GM12878 (cell line): ENCODE measurements around the gene SPATA9. TPM values are rescaled to one million over a fixed set of nuclear protein-coding genes. Genes with fewer than 3 reads are reported as not detected.

Source experiments
- ATAC-seq: fragments of 200-7000 bp; cut with Tn5 transposase; 3 replicates; pipeline ENCODE4 v1.9.1; 2020; ENCODE audit warnings: mild to moderate bottlenecking, moderate library complexity
- BruUV-seq: library from RNA; stranded (reverse); fragments of 400-500 nt; replicated peaks from 2 replicates; lab custom pipeline; 2021; lab: Mats Ljungman, UMichigan
- CTCF ChIA-PET: fragments of 300-600 bp; sonication (Branson Sonifier 250); formaldehyde crosslinking; extraction: SDS; loops from one replicate; lab custom pipeline; 2021; ENCODE audit warnings: inconsistent platforms; lab: Yijun Ruan, JAX
- POLR2A ChIA-PET: fragments of 350-600 bp; formaldehyde crosslinking; extraction: SDS; loops from one replicate; lab custom pipeline; 2021; ENCODE audit warnings: inconsistent platforms; lab: Charles Lee
- RAD21 ChIA-PET: fragments of 300-600 bp; sonication (Branson Sonifier 250); formaldehyde crosslinking; loops from one replicate; lab custom pipeline; 2023; ENCODE audit warnings: antibody characterized with exemption; ENCODE audit not compliant: unreplicated experiment; lab: Charles Lee
- SMC1A ChIA-PET: fragments of 300-600 bp; sonication (Branson Sonifier 250); formaldehyde crosslinking; loops from one replicate; lab custom pipeline; 2023; ENCODE audit not compliant: unreplicated experiment, uncharacterized antibody; lab: Charles Lee
- DNase-seq: peaks from one replicate; pipeline ENCODE4 v3.0.0-alpha.2; 2011; ENCODE audit warnings: low read depth, low spot score
- FAIRE-seq: peaks from 3 replicates; lab custom pipeline; 2011; peaks lifted over from hg19 to GRCh38; lab: Jason Lieb, UNC
- H2AFZ ChIP-seq: 2 replicates; pipeline ENCODE4 v1.6.0; 2011; ENCODE audit warnings: low read depth, low read length, control low read depth; ENCODE audit not compliant: control insufficient read depth
- H3K27ac ChIP-seq: 2 replicates; pipeline ENCODE4 v1.5.1; 2011; ENCODE audit warnings: control low read depth; ENCODE audit not compliant: control insufficient read depth, insufficient read depth
- H3K27me3 ChIP-seq, 2 experiments: replicated peaks in 1 of 2; 2 replicates each; pipeline versions ENCODE4 v1.6.0 to v1.6.1; 2011; ENCODE audit warnings: low read length in 1 of 2; ENCODE audit not compliant: control insufficient read depth in 2 of 2, insufficient read depth in 2 of 2
- H3K36me3 ChIP-seq, 2 experiments: 2 replicates each; pipeline ENCODE4 v1.5.1; 2011; ENCODE audit warnings: low read length in 1 of 2; ENCODE audit not compliant: control insufficient read depth in 2 of 2, insufficient read depth in 2 of 2
- H3K4me1 ChIP-seq: 2 replicates; pipeline ENCODE4 v1.6.1; 2011; ENCODE audit warnings: mild to moderate bottlenecking, low read length, moderate library complexity, mixed read lengths; ENCODE audit not compliant: control insufficient read depth, insufficient read depth
- H3K4me2 ChIP-seq: 2 replicates; pipeline ENCODE4 v1.6.0; 2011; ENCODE audit warnings: control low read depth; ENCODE audit not compliant: control insufficient read depth, insufficient read depth
- H3K4me3 ChIP-seq: fragments of 200-600 bp; sonication (generic); 2 replicates; pipeline ENCODE4 v1.5.1; 2016
- H3K79me2 ChIP-seq: 2 replicates; pipeline ENCODE4 v1.6.0; 2011; ENCODE audit warnings: low read length; ENCODE audit not compliant: control insufficient read depth, insufficient read depth
- H3K9ac ChIP-seq: 2 replicates; pipeline ENCODE4 v1.8.0; 2011; ENCODE audit warnings: low read length, control low read depth, mixed read lengths; ENCODE audit not compliant: control insufficient read depth, insufficient read depth
- H3K9me3 ChIP-seq: replicated peaks from 3 replicates; pipeline ENCODE4 v1.5.1; 2011; ENCODE audit warnings: mild to moderate bottlenecking, low read length; ENCODE audit not compliant: control insufficient read depth, insufficient read depth
- H4K20me1 ChIP-seq: 2 replicates; pipeline ENCODE4 v1.6.0; 2011; ENCODE audit not compliant: control insufficient read depth, insufficient read depth
- BACH1 ChIP-seq: fragments of 450-650 bp; IDR thresholded peaks from 2 replicates; pipeline ENCODE4 v1.6.1; 2017; ENCODE audit warnings: mild to moderate bottlenecking, borderline replicate concordance
- CBFB ChIP-seq: IDR thresholded peaks from 2 replicates; pipeline ENCODE4 v1.6.1; 2016; ENCODE audit warnings: antibody characterized with exemption, low read depth
- CBX5 ChIP-seq: sonication (generic); IDR thresholded peaks from 2 replicates; pipeline ENCODE4 v1.6.1; 2016; ENCODE audit warnings: low read depth, moderate library complexity, mild to moderate bottlenecking, inconsistent platforms
- FOXK2 ChIP-seq: fragments of 450-650 bp; IDR thresholded peaks from 2 replicates; pipeline ENCODE4 v1.6.1; 2017; ENCODE audit warnings: mild to moderate bottlenecking, moderate library complexity
- FOXM1 ChIP-seq: IDR thresholded peaks from 2 replicates; pipeline ENCODE4 v1.6.1; 2012; ENCODE audit warnings: low read depth, mild to moderate bottlenecking, inconsistent platforms, low read length, moderate library complexity
- MEF2A ChIP-seq: IDR thresholded peaks from 2 replicates; pipeline ENCODE4 v1.6.1; 2011; ENCODE audit warnings: low read depth, mild to moderate bottlenecking, low read length, moderate library complexity; ENCODE audit not compliant: insufficient read depth
- NR2C1 ChIP-seq: fragments of 450-650 bp; IDR thresholded peaks from 2 replicates; pipeline ENCODE4 v1.6.1; 2017; ENCODE audit warnings: antibody characterized with exemption, mild to moderate bottlenecking, moderate library complexity
- PKNOX1 ChIP-seq: fragments of 450-650 bp; IDR thresholded peaks from 2 replicates; pipeline ENCODE4 v1.6.1; 2016; ENCODE audit warnings: mild to moderate bottlenecking
- PML ChIP-seq: IDR thresholded peaks from 2 replicates; pipeline ENCODE4 v1.6.1; 2012; ENCODE audit warnings: low read length, inconsistent platforms
- POLR2AphosphoS2 ChIP-seq: IDR thresholded peaks from 2 replicates; pipeline ENCODE4 v1.6.1; 2011; ENCODE audit warnings: low read depth, mild to moderate bottlenecking, low read length, improper control_type of control experiment, moderate library complexity
- RELA ChIP-seq: fragments of 450-650 bp; IDR thresholded peaks from 2 replicates; pipeline ENCODE4 v1.8.0; 2014; ENCODE audit warnings: borderline replicate concordance; ENCODE audit not compliant: partially characterized antibody
- SREBF2 ChIP-seq: IDR thresholded peaks from 2 replicates; pipeline ENCODE4 v1.6.1; 2012; ENCODE audit warnings: mild to moderate bottlenecking, low read length
- TCF12 ChIP-seq: IDR thresholded peaks from 2 replicates; pipeline ENCODE4 v1.6.1; 2011; ENCODE audit warnings: low read depth, mild to moderate bottlenecking, low read length
- YY1 ChIP-seq: IDR thresholded peaks from 2 replicates; pipeline ENCODE4 v1.6.1; 2011; ENCODE audit warnings: low read depth, mild to moderate bottlenecking, low read length
- WGBS: methylation state at CpG from one replicate; pipeline ENCODE4 v1.1.6; 2016; ENCODE audit warnings: low lambda C conversion rate; ENCODE audit not compliant: insufficient replicate concordance, insufficient coverage; ENCODE audit errors: missing lambda C conversion rate; 5-methylcytosine and 5-hydroxymethylcytosine counted together
- in situ Hi-C: fragments of 300-500 bp; cut with MboI; formaldehyde crosslinking; loops from 9 replicates; pipeline ENCODE4 v1.14.3; 2018; ENCODE audit warnings: mixed read lengths
- intact Hi-C: fragments of 100-400 bp; cut with micrococcal nuclease; formaldehyde crosslinking; loops from one replicate; pipeline ENCODE4 v1.14.2; 2022; ENCODE audit not compliant: unreplicated experiment
- polyA plus RNA-seq, 11 experiments: library from polyadenylated mRNA; depleted of rRNA in 4 of 11; unstranded in 6 of 11; stranded (reverse) in 5 of 11; fragments of >200 nt; fragmentation: Nextera tagmentation in 4 of 11; fragmentation: Illumina TruSeq in 1 of 11; extraction: Ambion mirVana in 4 of 11; extraction: Trizol in 1 of 11; gene quantifications; 1 replicate in 1 of 11; 2 replicates in 10 of 11; pipeline versions ENCODE4 v1.2.1 to v1.2.3, GENCODE V29; 2011 to 2016; ENCODE audit warnings: inconsistent platforms in 2 of 11, missing spikeins in 2 of 11, low read depth in 1 of 11
- total RNA-seq, 4 experiments: library from RNA; depleted of rRNA in 3 of 4; stranded (reverse); fragments of >200 nt in 3 of 4; fragmentation: Illumina TruSeq in 1 of 4; extraction: Trizol in 1 of 4; gene quantifications; 2 replicates each; pipeline versions ENCODE4 v1.2.1 to v1.2.3, GENCODE V29; 2013 to 2021
- TF ChIP-seq, protein P1 (sequence below): fragments of 150-350 bp; IDR thresholded peaks from 2 replicates; pipeline ENCODE4 v1.6.1; 2016; ENCODE audit warnings: low read depth, low read length
- TF ChIP-seq, protein P2 (sequence below): fragments of 450-650 bp; IDR thresholded peaks from 2 replicates; pipeline ENCODE4 v1.6.1; 2014; ENCODE audit warnings: mild to moderate bottlenecking

Gene SPATA9
- total and polyA plus RNA-seq, 10 of the 15 experiments (the other 5 are each of a cell fraction or from before 2014, with no cell fraction given) = 0.11 to 0.49 (median 0.16) TPM; not detected in 1

- TF ChIP-seq CBX5 (no peak), YY1 (no peak), RELA (no peak), TCF12 (peak; percentile 98), NR2C1 (0 out of 2 replicates have a peak, but pooled peaks have one; percentile 26), PML (no peak), FOXK2 (no peak)
Measured at GRCh38 chr5:95620030-95620869, 62.5 kb downstream of the SPATA9 start, which contains the start of gene GPR150 (continued).

GRCh38 chr5:95619514-95620029, 63.2 kb downstream of the SPATA9 start:
- no peak for DNase-seq
- ATAC-seq = no peak
- peak overlapping the region; percentile 79 for H3K4me3 ChIP-seq
- peak overlapping the region; percentile 60 for H3K9ac ChIP-seq
- peak overlapping the region; percentile 89 for H2AFZ ChIP-seq
- BruUV-seq = no TSS peak
- H3K27ac ChIP-seq = no peak overlapping the region
- peaks cover 20% of the 10 kb centered on the region for H3K4me1 ChIP-seq
- H3K79me2 ChIP-seq = peaks cover 3% of the 10 kb centered on the region; the same call in 1 of the 2 replicates
- no peaks in the 10 kb centered on the region; the same call in 2 of the 3 replicates for H3K9me3 ChIP-seq
- no peak for FAIRE-seq
- intact Hi-C loops = loop anchor here (10.0 kb wide), 1 partner anchor 545 kb away; no protein-coding TSS in a partner anchor
- no peak for TF ChIP-seq POLR2AphosphoS2
- no peak for TF ChIP-seq MEF2A
- no peak for TF ChIP-seq PKNOX1
- no peak for TF ChIP-seq CBFB
- TF ChIP-seq, protein P1, sequence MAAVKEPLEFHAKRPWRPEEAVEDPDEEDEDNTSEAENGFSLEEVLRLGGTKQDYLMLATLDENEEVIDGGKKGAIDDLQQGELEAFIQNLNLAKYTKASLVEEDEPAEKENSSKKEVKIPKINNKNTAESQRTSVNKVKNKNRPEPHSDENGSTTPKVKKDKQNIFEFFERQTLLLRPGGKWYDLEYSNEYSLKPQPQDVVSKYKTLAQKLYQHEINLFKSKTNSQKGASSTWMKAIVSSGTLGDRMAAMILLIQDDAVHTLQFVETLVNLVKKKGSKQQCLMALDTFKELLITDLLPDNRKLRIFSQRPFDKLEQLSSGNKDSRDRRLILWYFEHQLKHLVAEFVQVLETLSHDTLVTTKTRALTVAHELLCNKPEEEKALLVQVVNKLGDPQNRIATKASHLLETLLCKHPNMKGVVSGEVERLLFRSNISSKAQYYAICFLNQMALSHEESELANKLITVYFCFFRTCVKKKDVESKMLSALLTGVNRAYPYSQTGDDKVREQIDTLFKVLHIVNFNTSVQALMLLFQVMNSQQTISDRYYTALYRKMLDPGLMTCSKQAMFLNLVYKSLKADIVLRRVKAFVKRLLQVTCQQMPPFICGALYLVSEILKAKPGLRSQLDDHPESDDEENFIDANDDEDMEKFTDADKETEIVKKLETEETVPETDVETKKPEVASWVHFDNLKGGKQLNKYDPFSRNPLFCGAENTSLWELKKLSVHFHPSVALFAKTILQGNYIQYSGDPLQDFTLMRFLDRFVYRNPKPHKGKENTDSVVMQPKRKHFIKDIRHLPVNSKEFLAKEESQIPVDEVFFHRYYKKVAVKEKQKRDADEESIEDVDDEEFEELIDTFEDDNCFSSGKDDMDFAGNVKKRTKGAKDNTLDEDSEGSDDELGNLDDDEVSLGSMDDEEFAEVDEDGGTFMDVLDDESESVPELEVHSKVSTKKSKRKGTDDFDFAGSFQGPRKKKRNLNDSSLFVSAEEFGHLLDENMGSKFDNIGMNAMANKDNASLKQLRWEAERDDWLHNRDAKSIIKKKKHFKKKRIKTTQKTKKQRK = no peak
- no peak for TF ChIP-seq PML
- TF ChIP-seq BACH1 = no peak
- no peak for TF ChIP-seq SREBF2
- TF ChIP-seq, protein P2, sequence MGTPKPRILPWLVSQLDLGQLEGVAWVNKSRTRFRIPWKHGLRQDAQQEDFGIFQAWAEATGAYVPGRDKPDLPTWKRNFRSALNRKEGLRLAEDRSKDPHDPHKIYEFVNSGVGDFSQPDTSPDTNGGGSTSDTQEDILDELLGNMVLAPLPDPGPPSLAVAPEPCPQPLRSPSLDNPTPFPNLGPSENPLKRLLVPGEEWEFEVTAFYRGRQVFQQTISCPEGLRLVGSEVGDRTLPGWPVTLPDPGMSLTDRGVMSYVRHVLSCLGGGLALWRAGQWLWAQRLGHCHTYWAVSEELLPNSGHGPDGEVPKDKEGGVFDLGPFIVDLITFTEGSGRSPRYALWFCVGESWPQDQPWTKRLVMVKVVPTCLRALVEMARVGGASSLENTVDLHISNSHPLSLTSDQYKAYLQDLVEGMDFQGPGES = no peak
- TF ChIP-seq FOXM1 = no peak
- TF ChIP-seq, all 136 proteins: peak for 0
- Histone ChIP-seq H3K4me2 (peak overlapping the region; percentile 95), H3K36me3 (no peaks in the 10 kb centered on the region), H4K20me1 (no peaks in the 10 kb centered on the region), H3K27me3 (peaks cover 0 to 2% of the 10 kb centered on the region in 2 experiments; a peak in 1 of 4 replicates)
- POLR2A ChIA-PET = no interaction called here
- SMC1A ChIA-PET = no interaction called here
- in situ Hi-C loops = no loop called here
- RAD21 ChIA-PET = no interaction called here
- CTCF ChIA-PET = no interaction called here
- 38% methylated on average over 19 of the region's 19 CpGs for whole genome bisulfite sequencing
